H1 (cell line): Measurements from ENCODE around the gene ERV3-1. TPM values are rescaled to one million over a fixed set of nuclear protein-coding genes. Genes with fewer than 3 reads are reported as not detected.

Experiments
- CTCF ChIA-PET: fragments of 300-600 bp; sonication (Branson Sonifier 250); formaldehyde crosslinking; loops from one replicate; lab custom pipeline; 2021; ENCODE audit not compliant: partially characterized antibody; lab: Charles Lee
- POLR2A ChIA-PET: fragments of 300-600 bp; sonication (Branson Sonifier 250); formaldehyde crosslinking; loops from one replicate; lab custom pipeline; 2021; ENCODE audit warnings: inconsistent platforms; ENCODE audit not compliant: partially characterized antibody; lab: Charles Lee
- DNase-seq, 2 experiments: peaks; one replicate each; pipeline versions ENCODE4 v3.0.0 to v3.0.0-alpha.2; 2010 to 2022; ENCODE audit warnings: low spot score in 2 of 2, low read depth in 1 of 2, mixed read lengths in 1 of 2
- FAIRE-seq: peaks from 2 replicates; lab custom pipeline; 2011; peaks lifted over from hg19 to GRCh38; lab: Jason Lieb, UNC
- H2AFZ ChIP-seq: 2 replicates; pipeline ENCODE4 v1.8.1; 2012; ENCODE audit warnings: low read length, inconsistent platforms
- H2AK5ac ChIP-seq: 2 replicates; pipeline ENCODE4 v1.6.1; 2013; ENCODE audit warnings: low read depth, low read length
- H2BK120ac ChIP-seq: replicated peaks from 2 replicates; pipeline ENCODE3; 2013; ENCODE audit warnings: low read depth, low read length, inconsistent platforms
- H2BK12ac ChIP-seq: 2 replicates; pipeline ENCODE4 v1.6.1; 2013; ENCODE audit warnings: low read depth, low read length
- H2BK15ac ChIP-seq: 2 replicates; pipeline ENCODE4 v1.6.1; 2013; ENCODE audit warnings: low read length
- H2BK20ac ChIP-seq: 2 replicates; pipeline ENCODE4 v1.6.1; 2013; ENCODE audit warnings: low read length
- H2BK5ac ChIP-seq: 2 replicates; pipeline ENCODE4 v1.6.1; 2013; ENCODE audit warnings: low read depth, low read length
- H3K14ac ChIP-seq: 2 replicates; pipeline ENCODE4 v1.6.1; 2013; ENCODE audit warnings: inconsistent platforms; ENCODE audit not compliant: insufficient read length
- H3K18ac ChIP-seq: 2 replicates; pipeline ENCODE4 v1.6.1; 2013; ENCODE audit warnings: low read length; ENCODE audit errors: extremely low read depth
- H3K23ac ChIP-seq: 2 replicates; pipeline ENCODE4 v1.6.1; 2013; ENCODE audit warnings: inconsistent platforms; ENCODE audit not compliant: insufficient read length
- H3K23me2 ChIP-seq: 2 replicates; pipeline ENCODE4 v1.6.1; 2013; ENCODE audit warnings: low read depth, low read length
- H3K27ac ChIP-seq: 2 replicates; pipeline ENCODE4 v1.6.1; 2011; ENCODE audit warnings: low read depth, low read length, inconsistent platforms
- H3K27me3 ChIP-seq, 4 experiments: replicated peaks in 1 of 4; 1 replicate in 1 of 4; 2 replicates in 3 of 4; pipeline versions ENCODE4 v1.6.1 to v1.8.1; 2011 to 2013; ENCODE audit warnings: low read length in 3 of 4, mild to moderate bottlenecking in 3 of 4, inconsistent platforms in 2 of 4, mixed read lengths in 2 of 4, moderate library complexity in 1 of 4; ENCODE audit not compliant: control insufficient read depth in 3 of 4, insufficient read depth in 3 of 4; ENCODE audit errors: extremely low read depth in 1 of 4
- H3K36me3 ChIP-seq, 4 experiments: 2 replicates each; pipeline versions ENCODE4 v1.6.1 to v1.8.1; 2011 to 2013; ENCODE audit warnings: mild to moderate bottlenecking in 4 of 4, low read length in 3 of 4, moderate library complexity in 2 of 4, control low read depth in 1 of 4, inconsistent platforms in 1 of 4; ENCODE audit not compliant: insufficient read depth in 4 of 4, control insufficient read depth in 2 of 4
- H3K4ac ChIP-seq: replicated peaks from 2 replicates; pipeline ENCODE3; 2013; ENCODE audit warnings: low read length, low read depth, mixed read lengths, inconsistent platforms; ENCODE audit not compliant: insufficient read length
- H3K4me1 ChIP-seq, 4 experiments: replicated peaks in 1 of 4; 1 replicate in 1 of 4; 2 replicates in 3 of 4; pipeline versions ENCODE4 v1.6.1 to v1.8.1; 2011 to 2013; ENCODE audit warnings: low read length in 3 of 4, inconsistent platforms in 2 of 4, mixed read lengths in 1 of 4; ENCODE audit not compliant: insufficient read depth in 4 of 4, control insufficient read depth in 3 of 4
- H3K4me2 ChIP-seq, 2 experiments: 2 replicates each; pipeline versions ENCODE4 v1.6.1 to v1.8.1; 2011 to 2013; ENCODE audit warnings: low read depth in 2 of 2, low read length in 2 of 2, control low read depth in 1 of 2, inconsistent platforms in 1 of 2, mild to moderate bottlenecking in 1 of 2; ENCODE audit not compliant: insufficient read depth in 1 of 2
- H3K4me3 ChIP-seq, 4 experiments: fragments of 200-600, 300-600 bp in 1 of 4; sonication (generic), shearing (Covaris generic), sonication (Bioruptor Twin) in 1 of 4; 2 replicates each; pipeline versions ENCODE4 v1.5.1 to v1.8.1; 2011 to 2016; ENCODE audit warnings: low read length in 4 of 4, low read depth in 3 of 4, control low read depth in 2 of 4, inconsistent platforms in 2 of 4, mild to moderate bottlenecking in 2 of 4, mixed read lengths in 1 of 4, moderate library complexity in 1 of 4; ENCODE audit not compliant: insufficient read depth in 2 of 4; ENCODE audit errors: extremely low read depth in 1 of 4
- H3K56ac ChIP-seq: replicated peaks from 2 replicates; pipeline ENCODE3; 2013; ENCODE audit warnings: low read depth, mild to moderate bottlenecking, mixed read lengths, low read length, inconsistent platforms; ENCODE audit not compliant: insufficient read length
- H3K79me1 ChIP-seq: 2 replicates; pipeline ENCODE4 v1.6.1; 2013; ENCODE audit warnings: low read depth, low read length, control low read depth
- H3K79me2 ChIP-seq, 2 experiments: 2 replicates each; pipeline versions ENCODE4 v1.6.1 to v1.8.1; 2012 to 2013; ENCODE audit warnings: low read length in 2 of 2, mild to moderate bottlenecking in 2 of 2, inconsistent platforms in 1 of 2; ENCODE audit not compliant: insufficient read depth in 2 of 2, control insufficient read depth in 1 of 2
- H3K9ac ChIP-seq, 4 experiments: replicated peaks in 1 of 4; 1 replicate in 1 of 4; 2 replicates in 3 of 4; pipeline versions ENCODE4 v1.6.1 to v1.8.1; 2011 to 2013; ENCODE audit warnings: low read depth in 3 of 4, low read length in 3 of 4, control low read depth in 2 of 4, mild to moderate bottlenecking in 2 of 4, moderate library complexity in 2 of 4, inconsistent platforms in 1 of 4; ENCODE audit errors: extremely low read depth in 1 of 4
- H3K9me3 ChIP-seq, 2 experiments: 2 replicates each; pipeline versions ENCODE4 v1.6.1 to v1.8.1; 2012 to 2013; ENCODE audit warnings: mild to moderate bottlenecking in 2 of 2, moderate library complexity in 2 of 2, control low read depth in 1 of 2, inconsistent platforms in 1 of 2, low read depth in 1 of 2, low read length in 1 of 2, mixed read lengths in 1 of 2; ENCODE audit not compliant: insufficient read depth in 2 of 2
- H4K20me1 ChIP-seq, 2 experiments: replicated peaks in 1 of 2; 2 replicates each; pipeline versions ENCODE3 to v1.8.1; 2011 to 2013; ENCODE audit warnings: inconsistent platforms in 2 of 2, low read length in 2 of 2, mild to moderate bottlenecking in 1 of 2; ENCODE audit not compliant: insufficient read depth in 2 of 2, control insufficient read depth in 1 of 2
- H4K5ac ChIP-seq: 2 replicates; pipeline ENCODE4 v1.6.1; 2013; ENCODE audit warnings: low read length, low read depth, mixed read lengths, inconsistent platforms; ENCODE audit not compliant: insufficient read length
- H4K8ac ChIP-seq: 2 replicates; pipeline ENCODE4 v1.8.0; 2013; ENCODE audit warnings: mild to moderate bottlenecking, moderate library complexity, low read length, inconsistent platforms; ENCODE audit not compliant: insufficient read depth; ENCODE audit errors: extremely low read depth
- H4K91ac ChIP-seq: replicated peaks from 2 replicates; pipeline ENCODE3; 2013; ENCODE audit warnings: low read length, mixed read lengths, inconsistent platforms; ENCODE audit not compliant: insufficient read length
- ATF3 ChIP-seq: IDR thresholded peaks from 2 replicates; pipeline ENCODE4 v1.6.1; 2011; ENCODE audit warnings: low read depth, mild to moderate bottlenecking, low read length; ENCODE audit not compliant: insufficient read depth
- CBX5 ChIP-seq: fragments of 300-800, 300-1000 bp; sonication (generic); IDR thresholded peaks from 2 replicates; pipeline ENCODE4 v1.7.1; 2016; ENCODE audit warnings: antibody characterized with exemption, low read length, low read depth
- CEBPB ChIP-seq: IDR thresholded peaks from 2 replicates; pipeline ENCODE4 v1.6.1; 2012; ENCODE audit warnings: low read depth, low read length
- CHD2 ChIP-seq: IDR thresholded peaks from 2 replicates; pipeline ENCODE4 v1.6.1; 2012; ENCODE audit warnings: low read length, improper control_type of control experiment
- KDM4A ChIP-seq: IDR thresholded peaks from one replicate; pipeline ENCODE4 v1.7.1; 2012; ENCODE audit warnings: low read depth, mild to moderate bottlenecking, moderate library complexity, low read length, inconsistent platforms; ENCODE audit not compliant: severe bottlenecking
- NRF1 ChIP-seq: IDR thresholded peaks from 2 replicates; pipeline ENCODE4 v1.6.1; 2011; ENCODE audit warnings: mild to moderate bottlenecking, low read depth, low read length, improper control_type of control experiment
- PHF8 ChIP-seq: fragments of 200-600 bp; sonication (generic); conservative IDR thresholded peaks from 2 replicates; pipeline ENCODE4 v1.7.1; 2012; ENCODE audit warnings: low read depth, mild to moderate bottlenecking, inconsistent platforms, low read length, moderate library complexity
- POLR2AphosphoS5 ChIP-seq: IDR thresholded peaks from 2 replicates; pipeline ENCODE4 v1.6.1; 2011; ENCODE audit warnings: low read depth, low read length
- RNF2 ChIP-seq: fragments of 200-900, 300-1000 bp; sonication (generic); IDR thresholded peaks from 2 replicates; pipeline ENCODE4 v1.7.1; 2016; ENCODE audit warnings: borderline replicate concordance, low read depth, mild to moderate bottlenecking, antibody characterized with exemption, low read length; ENCODE audit not compliant: poor library complexity, severe bottlenecking; ENCODE audit errors: missing control alignments
- SRF ChIP-seq: IDR thresholded peaks from 2 replicates; pipeline ENCODE4 v1.6.1; 2011; ENCODE audit warnings: mild to moderate bottlenecking, low read depth, low read length, moderate library complexity
- WGBS, 2 experiments: shearing (Covaris generic) in 1 of 2; methylation state at CpG; one replicate each; pipeline versions ENCODE4 v1.1.6 to v1.1.7; 2013 to 2015; ENCODE audit warnings: low lambda C conversion rate in 2 of 2, mixed read lengths in 2 of 2, inconsistent platforms in 1 of 2, low coverage in 1 of 2, missing lambda C conversion rate in 1 of 2; ENCODE audit not compliant: insufficient replicate concordance in 2 of 2, insufficient coverage in 1 of 2, insufficient read length in 1 of 2; ENCODE audit errors: extremely low coverage in 1 of 2, missing lambda C conversion rate in 1 of 2; 5-methylcytosine and 5-hydroxymethylcytosine counted together
- polyA plus RNA-seq, 7 experiments: library from polyadenylated mRNA; depleted of rRNA in 3 of 7; stranded (reverse) in 5 of 7; unstranded in 2 of 7; fragments of >200 nt in 5 of 7; fragments of 200-250 nt in 2 of 7; gene quantifications; 1 replicate in 5 of 7; 2 replicates in 1 of 7; 4 replicates in 1 of 7; pipeline versions ENCODE4 v1.2.1 to v1.2.3, GENCODE V29; 2011 to 2013; ENCODE audit warnings: missing spikeins in 2 of 7, mixed read lengths in 2 of 7
- total RNA-seq: library from RNA; stranded (reverse); fragmentation: NEBNext Ultra II Directional; extraction: Animal tissue kit (Norgen Biotek cat#: 25700); gene quantifications from 2 replicates; pipeline ENCODE4 v1.2.1, GENCODE V29; 2021

ERV3-1 gene
- total and polyA plus RNA-seq, 2 of the 8 experiments (the other 6 are each of a cell fraction or from before 2014, with no cell fraction given), result 9.5 to 9.7 TPM

- DNase-seq (peak in 1 of 2 experiments; percentile 67), FAIRE-seq (no peak)
- 0 out of 2 replicates have a peak overlapping the region, but pooled peaks have one; percentile 44 for H2BK5ac ChIP-seq
- H2BK12ac ChIP-seq, result no peak overlapping the region
- no peak overlapping the region for H2BK120ac ChIP-seq
- no peak overlapping the region for H4K5ac ChIP-seq
- no peaks in the 10 kb centered on the region for H3K36me3 ChIP-seq
- H3K18ac ChIP-seq, result peak overlapping the region; percentile 60; the same call in 1 of the 2 replicates
- no peak overlapping the region for H3K27ac ChIP-seq
- ChIA-PET POLR2A (interaction anchor here (0.8 to 1.1 kb wide), 2 partner anchors 31 to 43 kb away, joined by 3 to 5 read pairs; no protein-coding TSS in a partner anchor), CTCF (interaction anchor here (0.7 to 3.4 kb wide), 5 partner anchors 9 to 361 kb away, joined by 3 to 19 read pairs (median 4); no protein-coding TSS in a partner anchor)
- peak overlapping the region in 3 of 4 experiments; percentile 34 to 57 (median 40); a peak in 4 of 7 replicates for H3K9ac ChIP-seq
- H3K23ac ChIP-seq, result no peak overlapping the region
- peak overlapping the region; percentile 24; the same call in 1 of the 2 replicates for H2AFZ ChIP-seq
- peaks cover 5% of the 10 kb centered on the region; the same call in 1 of the 2 replicates for H3K23me2 ChIP-seq
- H3K79me1 ChIP-seq, result no peaks in the 10 kb centered on the region
- peak overlapping the region; percentile 30 for H3K56ac ChIP-seq
- H4K8ac ChIP-seq, result peak overlapping the region; percentile 71
- H3K4me3 ChIP-seq, result peak overlapping the region; percentile 43 to 68 (median 62)
- no peaks in the 10 kb centered on the region for H4K20me1 ChIP-seq
- no peaks in the 10 kb centered on the region for H3K79me2 ChIP-seq
- H3K4ac ChIP-seq, result no peak overlapping the region
- H3K14ac ChIP-seq, result no peak overlapping the region
- H3K27me3 ChIP-seq, result peaks cover 2 to 10% (median 6%) of the 10 kb centered on the region in 4 experiments; a peak in 4 of 7 replicates
- H2BK15ac ChIP-seq, result no peak overlapping the region; the same call in 1 of the 2 replicates
- peak overlapping the region; percentile 57 to 95 for H3K4me2 ChIP-seq
- H3K9me3 ChIP-seq, result no peaks in the 10 kb centered on the region
- H3K4me1 ChIP-seq, result no peaks in the 10 kb centered on the region
- no peak overlapping the region for H4K91ac ChIP-seq
- H2BK20ac ChIP-seq, result no peak overlapping the region
- 13% methylated on average over 52 of the region's 59 CpGs; no CpG with 5 or more reads in 1 of the 2 experiments for WGBS, 2 experiments
- H2AK5ac ChIP-seq, result no peak overlapping the region
- no peak for TF ChIP-seq CHD2
- TF ChIP-seq PHF8, result 0 out of 2 replicates have a peak, but pooled peaks have one; percentile 19
- TF ChIP-seq RNF2, result no peak
- no peak for TF ChIP-seq SRF
- TF ChIP-seq CBX5, result no peak
- TF ChIP-seq CEBPB, result no peak
- TF ChIP-seq POLR2AphosphoS5, result no peak
- no peak for TF ChIP-seq NRF1
- peak; percentile 97 for TF ChIP-seq KDM4A
- TF ChIP-seq ATF3, result no peak
Measured at GRCh38 chr7:64947252-64948000, 59.1 kb downstream of the ERV3-1 start.
